HUDEP-2 (cell line): ENCODE measurements around the gene BAG5.
"Not testable (repeated sequence)": the region's sequence is repeated elsewhere in the genome, so short reads cannot be mapped to it uniquely, and the experiment has no call there.

ENCODE experiments used
- DNase-seq, 76 experiments: peaks; one replicate each; lab custom pipeline; 2025; ENCODE audit not compliant: unreplicated experiment in 76 of 76; lab: John Stamatoyannopoulos, UW

Gene BAG5

DNA sequence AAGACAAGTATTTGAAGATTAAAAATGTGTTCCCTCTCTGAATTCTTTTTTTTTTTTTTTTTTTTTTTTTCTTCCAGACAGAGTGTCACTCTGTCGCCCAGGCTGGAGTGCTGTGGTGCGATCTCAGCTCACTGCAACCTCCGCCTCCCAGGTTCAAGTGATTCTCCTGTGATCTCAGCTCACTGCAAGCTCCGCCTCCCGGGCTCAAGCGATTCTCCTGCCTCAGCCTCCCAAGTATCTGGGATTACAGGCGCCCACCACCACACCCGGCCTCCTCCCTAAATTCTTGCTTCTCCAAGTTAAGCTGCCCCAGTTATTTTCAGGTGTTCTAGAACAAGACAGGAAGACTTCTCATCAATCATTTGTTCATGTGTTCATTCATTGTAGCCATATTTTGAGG lies 50.3 kb downstream of the BAG5 start:
- not testable (repeated sequence) for DNase-seq

- DNase-seq, result no peak
Measured at GRCh38 chr14:103510724-103511693, 51.4 kb downstream of the BAG5 start.

DNA sequence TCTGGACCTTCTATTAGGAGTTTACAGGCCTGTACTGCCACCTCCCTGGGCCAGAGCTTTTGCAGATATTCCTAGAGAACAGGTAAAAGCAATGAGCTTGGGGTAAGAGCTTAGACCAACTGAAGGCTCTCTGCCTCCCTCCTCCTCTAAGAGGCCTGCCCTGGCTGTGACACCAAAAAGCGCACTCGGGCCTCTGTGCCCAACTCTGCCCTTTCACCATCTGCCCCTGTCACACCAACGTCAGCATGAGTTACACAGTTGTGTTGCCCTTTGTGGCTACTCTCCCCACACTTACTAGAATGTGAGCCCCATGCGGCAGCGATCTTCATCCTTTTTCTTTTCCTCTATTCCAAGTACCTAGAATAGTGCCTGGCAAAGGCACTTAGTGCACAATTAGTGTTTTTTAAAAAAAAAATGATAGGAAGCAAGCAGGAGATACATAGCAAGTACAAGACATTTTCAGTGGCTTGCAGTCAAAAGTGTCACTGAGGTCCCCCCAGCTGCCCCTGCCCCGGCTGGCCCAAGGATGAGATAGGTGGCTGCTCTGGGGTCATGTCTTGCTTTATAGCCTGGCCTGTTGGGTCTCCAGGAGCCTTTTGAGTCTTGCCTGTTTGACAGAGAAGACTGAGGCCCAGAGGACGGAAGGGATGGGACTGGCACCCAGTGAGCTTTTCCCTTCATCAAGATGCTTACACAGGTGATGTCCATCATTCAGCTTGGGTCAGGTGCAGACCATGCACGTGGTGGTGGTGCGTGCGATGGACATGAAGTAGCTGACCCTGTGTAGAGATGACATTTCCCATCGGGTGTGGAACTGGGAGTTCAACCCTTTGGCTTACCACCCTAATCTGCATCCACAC lies 52.4 kb downstream of the BAG5 start:
- DNase-seq, result no peak

- no peak for DNase-seq
Measured at GRCh38 chr14:103508521-103509329, 53.7 kb downstream of the BAG5 start.

DNA sequence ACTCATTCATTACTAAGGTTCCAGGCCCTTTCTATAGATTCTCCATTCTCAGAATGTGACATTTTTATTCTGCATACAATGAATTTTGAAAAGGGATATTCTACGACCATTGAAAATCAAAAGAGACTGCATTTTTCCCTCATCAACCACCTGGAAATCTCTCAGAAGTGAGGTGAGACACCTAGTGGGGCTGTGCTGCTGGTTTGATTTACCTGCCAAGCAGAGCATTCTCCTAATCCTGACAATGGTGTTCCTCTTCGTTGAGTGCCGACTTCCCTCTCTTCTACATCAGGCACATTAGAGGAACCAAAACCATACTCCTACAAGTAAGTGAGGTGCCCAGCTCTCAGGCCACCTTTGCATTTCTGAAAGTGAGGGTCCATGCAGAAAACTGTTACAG lies 54.7 kb downstream of the BAG5 start:
- no peak for DNase-seq
